Measurements from ENCODE around the gene MALL.
A peak's percentile ranks its signal among the peaks of the same experiment; 100 is the strongest.
"Not testable (repeated sequence)": the region's sequence is repeated elsewhere in the genome, so short reads cannot be mapped to it uniquely, and the experiment has no call there.

The MALL gene

GRCh38 chr2:110107092-110108079, 8.2 kb downstream of the MALL start:
- Mint-ChIP-seq H3K9me3 (peaks cover 0 to 2% of the 10 kb centered on the region in 2 donors), H3K27me3 (peaks cover 56 to 87% of the 10 kb centered on the region in 2 donors), H3K36me3 (no peaks in the 10 kb centered on the region), H3K27ac (no peak overlapping the region), H3K4me3 (no peak overlapping the region), H3K4me1 (no peaks in the 10 kb centered on the region)
- ATAC-seq (replicated peaks) (no peak), DNase-seq (no peak)

GRCh38 chr2:110106642-110107041, 9.0 kb downstream of the MALL start:
- H3K9me3 Mint-ChIP-seq, result peaks cover 0 to 2% of the 10 kb centered on the region in 2 donors
- H3K27ac Mint-ChIP-seq, result no peak overlapping the region
- no peak for DNase-seq
- H3K36me3 Mint-ChIP-seq, result no peaks in the 10 kb centered on the region
- peaks cover 56 to 87% of the 10 kb centered on the region in 2 donors for H3K27me3 Mint-ChIP-seq
- no peak overlapping the region for H3K4me3 Mint-ChIP-seq
- no peak for ATAC-seq (replicated peaks)
- H3K4me1 Mint-ChIP-seq, result peaks cover 0 to 1% of the 10 kb centered on the region in 2 donors

DNA sequence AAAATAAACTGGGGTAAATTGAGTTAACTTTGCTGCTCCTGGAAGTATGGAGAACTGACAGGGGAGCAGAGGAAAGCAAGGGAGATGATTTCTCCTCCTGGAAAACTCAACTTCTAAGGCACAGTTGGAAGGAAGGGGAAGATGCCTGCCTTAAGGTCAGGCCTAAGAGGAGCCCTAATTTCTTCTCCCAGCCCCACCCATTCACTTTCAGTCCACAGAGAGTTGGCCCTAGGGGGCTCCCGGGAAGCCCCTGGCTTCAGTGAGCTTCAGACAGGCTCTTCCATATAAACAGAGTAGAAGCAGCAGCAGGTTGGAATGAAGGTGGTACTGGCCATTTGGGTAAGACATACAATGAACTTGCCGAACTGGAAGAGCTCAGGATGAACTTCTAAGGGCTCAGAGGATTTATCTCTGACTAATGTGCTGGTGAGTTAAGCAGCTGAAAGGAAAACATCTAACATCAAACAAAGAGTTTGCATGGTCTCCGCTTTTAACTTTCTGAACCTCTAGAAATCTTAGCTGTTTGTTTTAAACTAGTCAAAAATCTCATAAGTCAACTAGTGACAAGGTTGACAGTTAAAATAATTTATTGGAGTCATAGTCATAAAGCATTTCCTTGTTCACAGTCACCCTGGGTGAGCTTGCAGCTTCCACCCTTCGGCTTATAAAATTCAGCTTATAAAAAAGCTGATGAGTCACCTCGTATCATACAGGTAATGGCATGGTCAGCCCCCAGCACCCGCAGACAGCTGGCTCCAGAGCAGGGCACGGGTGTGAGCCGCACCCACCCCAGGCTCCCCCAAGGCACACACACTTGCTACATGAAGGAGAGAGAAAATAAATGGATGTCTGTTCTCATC, 9.8 kb downstream of the MALL start:
- DNase-seq (no peak), ATAC-seq (replicated peaks) (no peak)
- H3K9me3 Mint-ChIP-seq, result peaks cover 0 to 2% of the 10 kb centered on the region in 2 donors
- peaks cover 56 to 82% of the 10 kb centered on the region in 2 donors for H3K27me3 Mint-ChIP-seq
- no peaks in the 10 kb centered on the region for H3K36me3 Mint-ChIP-seq
- H3K4me1 Mint-ChIP-seq, result peaks cover 0 to 3% of the 10 kb centered on the region in 2 donors
- no peak overlapping the region for H3K27ac Mint-ChIP-seq
- no peak overlapping the region for H3K4me3 Mint-ChIP-seq

DNA sequence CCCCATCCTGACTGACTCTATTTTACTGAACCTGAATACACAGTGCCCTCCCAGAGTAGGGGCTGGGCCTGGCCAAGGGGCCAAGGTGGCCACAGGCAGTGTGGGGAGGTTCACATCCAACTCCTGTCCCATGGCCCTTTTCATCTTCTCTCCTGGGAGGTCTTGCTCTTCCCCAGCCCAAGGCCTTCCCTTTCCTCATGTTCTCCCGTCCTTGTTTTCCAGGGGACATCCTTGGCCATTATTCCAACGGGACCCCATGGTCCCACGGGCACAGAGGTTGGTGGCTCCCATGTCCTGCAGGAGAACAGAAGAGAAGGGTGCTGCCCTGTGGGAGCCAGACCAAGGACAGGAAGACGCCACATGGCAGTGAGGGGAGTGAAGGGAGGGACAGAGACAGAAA, 10.4 kb downstream of the MALL start:
- no peak for ATAC-seq (replicated peaks)
- no peak for DNase-seq
- H3K27me3 Mint-ChIP-seq, result peaks cover 53 to 75% of the 10 kb centered on the region in 2 donors
- peaks cover 0 to under 1% of the 10 kb centered on the region in 2 donors for H3K9me3 Mint-ChIP-seq
- H3K36me3 Mint-ChIP-seq, result no peaks in the 10 kb centered on the region
- H3K27ac Mint-ChIP-seq, result no peak overlapping the region
- H3K4me1 Mint-ChIP-seq, result peaks cover 0 to 3% of the 10 kb centered on the region in 2 donors
- H3K4me3 Mint-ChIP-seq, result no peak overlapping the region

DNA sequence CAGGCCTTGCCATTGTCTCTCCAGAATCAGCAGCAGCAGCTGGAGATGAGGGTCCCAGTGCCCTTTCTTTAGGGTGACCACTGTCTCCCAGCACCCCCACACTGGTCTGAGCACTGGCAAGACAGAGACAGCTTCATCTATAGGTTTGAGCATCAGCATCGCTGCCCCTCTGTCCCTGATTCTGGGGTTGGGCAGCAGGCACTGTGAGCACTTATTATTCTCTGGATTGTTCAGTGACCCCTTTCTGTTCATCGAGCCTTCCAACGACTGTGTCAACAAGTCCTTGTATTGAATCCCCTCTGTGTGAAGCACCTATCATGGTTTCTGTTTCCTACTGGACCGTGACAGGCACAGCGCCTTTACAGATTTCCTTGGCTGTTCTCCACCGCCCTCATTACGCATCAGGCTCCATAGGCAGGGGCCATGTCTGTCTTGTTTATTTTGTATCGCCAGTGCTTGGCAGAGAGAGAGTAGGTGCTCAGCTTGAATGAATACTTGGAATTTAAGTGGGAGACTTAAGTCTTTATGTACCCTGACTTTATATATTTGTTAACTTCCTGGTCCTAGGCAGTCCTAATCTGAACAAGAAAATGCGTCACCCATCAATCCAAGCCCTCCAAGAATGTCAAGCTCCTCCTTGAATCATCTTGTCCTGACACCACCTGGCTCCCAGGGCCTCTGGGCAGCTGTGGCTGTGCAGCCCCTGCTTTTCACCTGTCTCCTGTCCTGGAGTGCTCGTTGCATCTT, 11.4 kb downstream of the MALL start:
- Mint-ChIP-seq H3K27ac (no peak overlapping the region), H3K4me1 (peaks cover 0 to 3% of the 10 kb centered on the region in 2 donors), H3K27me3 (peaks cover 47 to 71% of the 10 kb centered on the region in 2 donors), H3K36me3 (no peaks in the 10 kb centered on the region), H3K4me3 (no peak overlapping the region), H3K9me3 (no peaks in the 10 kb centered on the region)
- DNase-seq (no peak), ATAC-seq (replicated peaks) (no peak)

DNA sequence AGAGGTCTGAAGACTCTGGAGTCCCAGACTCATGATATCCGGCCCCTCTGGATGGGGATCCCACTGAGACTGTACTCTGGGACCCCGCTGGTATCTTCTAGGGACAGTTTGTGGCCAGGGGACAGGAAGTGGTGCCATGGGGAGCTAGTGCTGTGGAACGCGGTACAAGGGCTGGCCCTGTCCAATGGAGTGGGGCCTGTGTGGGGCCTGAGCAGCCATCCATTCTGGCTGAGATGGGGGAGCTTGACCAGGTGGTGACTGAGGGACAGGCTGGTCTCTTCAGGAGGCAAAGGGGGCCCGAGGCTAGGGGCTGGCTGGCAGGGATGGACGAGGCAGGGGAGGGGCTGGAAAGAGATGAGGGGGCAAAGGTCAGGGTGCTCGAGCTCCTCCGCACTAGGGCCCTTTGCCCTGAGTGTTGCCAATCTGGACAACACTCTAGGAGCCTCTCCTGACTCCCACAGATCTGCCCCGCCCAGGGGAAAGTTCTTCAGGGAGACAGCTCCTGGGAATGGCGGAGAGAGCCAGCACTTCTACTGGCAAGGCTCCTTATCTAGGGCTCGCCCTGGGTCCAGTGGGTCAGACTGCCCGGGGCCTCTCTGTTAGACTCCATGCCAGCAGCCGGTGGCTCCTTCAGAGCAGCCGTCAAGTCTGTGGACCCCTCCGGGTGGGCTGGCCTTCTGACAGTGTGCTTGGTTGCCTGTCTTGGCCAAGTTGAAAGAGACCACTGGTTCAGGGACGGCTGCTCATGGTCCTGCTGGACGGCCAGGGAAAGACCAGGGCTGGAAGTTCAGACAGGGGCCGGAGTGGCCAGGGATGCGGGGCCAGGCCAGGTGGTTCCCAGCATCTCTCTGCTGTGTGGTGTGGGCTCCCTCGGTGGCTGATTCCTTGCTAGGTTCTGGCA, 12.3 kb downstream of the MALL start:
- no peak for DNase-seq
- ATAC-seq (replicated peaks), result no peak
- Mint-ChIP-seq H3K9me3 (peaks cover 0 to 3% of the 10 kb centered on the region in 2 donors), H3K36me3 (no peaks in the 10 kb centered on the region), H3K4me3 (no peak overlapping the region), H3K27ac (no peak overlapping the region), H3K27me3 (peaks cover 39 to 62% of the 10 kb centered on the region in 2 donors), H3K4me1 (peaks cover 0 to 3% of the 10 kb centered on the region in 2 donors)

GRCh38 chr2:110101901-110102803, 13.5 kb downstream of the MALL start:
- Mint-ChIP-seq H3K4me1 (peaks cover 0 to 3% of the 10 kb centered on the region in 2 donors), H3K4me3 (no peak overlapping the region), H3K36me3 (no peaks in the 10 kb centered on the region), H3K27ac (no peak overlapping the region), H3K27me3 (peaks cover 27 to 51% of the 10 kb centered on the region in 2 donors), H3K9me3 (peaks cover 0 to 3% of the 10 kb centered on the region in 2 donors)
- ATAC-seq (replicated peaks) (peak; percentile 60 to 67), DNase-seq (no peak)

DNA sequence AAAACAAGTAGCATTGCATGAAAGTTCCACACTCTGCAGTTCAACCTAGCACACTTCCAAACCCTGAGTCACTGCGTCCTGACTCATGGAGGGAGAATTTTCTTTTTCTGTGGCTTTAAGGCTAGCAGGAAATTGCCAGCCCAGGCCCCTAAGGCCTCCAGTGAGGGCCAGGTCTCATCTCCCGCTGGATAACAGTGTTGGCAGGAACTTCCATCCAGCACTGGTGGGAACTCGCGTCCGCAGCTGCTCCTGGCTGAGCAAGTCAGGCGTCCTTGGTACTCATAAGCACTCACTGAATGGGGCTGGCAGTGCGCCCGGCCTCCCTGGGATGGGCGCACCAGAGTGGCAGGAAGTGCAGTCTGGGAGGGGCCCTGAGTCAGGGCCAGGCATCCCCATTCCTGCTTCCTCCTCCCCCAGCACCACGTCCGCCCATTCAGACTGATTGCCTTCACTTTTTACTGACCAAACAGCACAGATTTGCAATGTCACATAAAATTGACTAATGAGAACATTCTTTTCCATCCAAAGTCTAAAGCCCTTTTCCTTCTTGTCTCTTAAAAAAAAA, 14.3 kb downstream of the MALL start:
- Mint-ChIP-seq H3K36me3 (no peaks in the 10 kb centered on the region), H3K4me3 (no peak overlapping the region), H3K9me3 (peaks cover 0 to 3% of the 10 kb centered on the region in 2 donors), H3K4me1 (peaks cover 0 to 3% of the 10 kb centered on the region in 2 donors), H3K27ac (no peak overlapping the region), H3K27me3 (peaks cover 24 to 43% of the 10 kb centered on the region in 2 donors)
- ATAC-seq (replicated peaks) (no peak), DNase-seq (no peak)

DNA sequence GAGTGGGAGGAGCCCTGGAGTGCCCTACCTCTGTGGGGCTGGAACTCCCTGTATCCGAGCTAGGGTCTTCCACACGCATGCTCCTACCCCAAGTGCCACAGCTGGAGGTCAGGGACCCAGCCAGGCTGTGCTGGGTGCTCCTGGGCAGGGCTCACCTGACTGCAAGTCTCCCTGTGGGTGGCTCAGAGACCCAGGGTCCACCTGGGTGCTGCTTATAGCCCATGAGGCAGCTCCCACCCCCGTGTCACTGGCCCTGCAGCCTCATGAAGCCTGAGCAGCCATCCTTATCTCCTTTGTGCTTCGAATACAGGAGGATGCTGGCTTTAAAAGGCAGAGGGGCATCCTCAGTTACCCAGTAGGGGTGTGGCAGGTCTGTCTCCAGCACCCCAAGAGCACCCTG, 14.7 kb downstream of the MALL start:
- not testable (repeated sequence) for ATAC-seq (replicated peaks); H3K27ac Mint-ChIP-seq; H3K36me3 Mint-ChIP-seq

GRCh38 chr2:110100480-110100879, 15.1 kb downstream of the MALL start:
- H3K36me3 Mint-ChIP-seq, result no peaks in the 10 kb centered on the region
- H3K4me1 Mint-ChIP-seq, result peaks cover 0 to 3% of the 10 kb centered on the region in 2 donors
- H3K4me3 Mint-ChIP-seq, result no peak overlapping the region
- no peak overlapping the region for H3K27ac Mint-ChIP-seq
- DNase-seq (no peak), ATAC-seq (replicated peaks) (no peak)
- peaks cover 27 to 35% of the 10 kb centered on the region in 2 donors for H3K27me3 Mint-ChIP-seq
- H3K9me3 Mint-ChIP-seq, result peaks cover 0 to 3% of the 10 kb centered on the region in 2 donors

More for the DNA sequence above, 14.7 kb downstream of the MALL start:
- H3K4me3 Mint-ChIP-seq, DNase-seq, H3K9me3 Mint-ChIP-seq, H3K4me1 Mint-ChIP-seq: not testable (repeated sequence)
- H3K27me3 Mint-ChIP-seq, result peaks cover 27 to 39% of the 10 kb centered on the region in 2 donors

- Mint-ChIP-seq H3K4me1 (peaks cover 0 to 3% of the 10 kb centered on the region in 2 donors), H3K27ac (no peak overlapping the region), H3K4me3 (no peak overlapping the region), H3K36me3 (no peaks in the 10 kb centered on the region), H3K27me3 (peaks cover 19 to 27% of the 10 kb centered on the region in 2 donors), H3K9me3 (peaks cover 0 to 3% of the 10 kb centered on the region in 2 donors)
- ATAC-seq (replicated peaks) (no peak), DNase-seq (no peak)
Observed at GRCh38 chr2:110099471-110100225, 16.0 kb downstream of the MALL start.

Measured in stimulated activated naive B cell treated with anti-CD40 and anti-IgM and Interleukin-4, amounts not matched to agents 10 μg/mL and 1 μg/mL and 100 μg/mL, for 72 hours (primary cell).